ENCODE data around the gene PCBP3. TPM values are rescaled to one million over a fixed set of nuclear protein-coding genes. Genes with fewer than 3 reads are reported as not detected.

PCBP3 gene
- total and polyA plus RNA-seq, 2 of the 13 experiments (the other 11 are each of a cell fraction or from before 2014, with no cell fraction given): not detected

GRCh38 chr21:45940621-45941337 lies 297.3 kb downstream of the PCBP3 start:
- CTCF ChIA-PET (ENCODE audit: low intra/inter-chr PET ratio, low total read pairs): no interaction called here
- DNase-seq (ENCODE audit: low spot score) (no peak), ATAC-seq (no peak), FAIRE-seq (no peak)
- POLR2A ChIA-PET: no interaction called here
- intact Hi-C loops (cut with micrococcal nuclease; ENCODE audit: unreplicated experiment) (no loop called here), in situ Hi-C loops (cut with HindIII; ENCODE audit: extremely low pct_ligation_motif_present, low pct_unique_long_range_greater_than_20kb) (no loop called here)
- no peak overlapping the region for H3K4me3 ChIP-seq (replicated peaks in 1 of 3; ENCODE audit: insufficient read depth in 1 of 3, low read depth in 2 of 3, low read length in 3 of 3)
- H3K9ac ChIP-seq (ENCODE audit: insufficient read depth, low read depth, low read length): no peak overlapping the region
- H3K4me2 ChIP-seq (ENCODE audit: low read depth, low read length): no peak overlapping the region
- H2AFZ ChIP-seq (ENCODE audit: low read length): no peak overlapping the region
- H3K9me3 ChIP-seq (ENCODE audit: low read length): no peaks in the 10 kb centered on the region
- H4K20me1 ChIP-seq (ENCODE audit: insufficient read depth, low read length): no peaks in the 10 kb centered on the region; the same call in 1 of the 2 replicates
- H3K36me3 ChIP-seq (replicated peaks in 1 of 2; ENCODE audit: control insufficient read depth in 1 of 2, insufficient read depth in 2 of 2, low read length in 2 of 2): no peaks in the 10 kb centered on the region
- 37% methylated on average over 8 of the region's 23 CpGs for WGBS (ENCODE audit: low lambda C conversion rate)
- TF ChIP-seq ARID3A (IDR thresholded peaks at IDR 0.05; ENCODE audit: low read depth, low read length) (no peak), ZNF660 (CRISPR knock-in tag; IDR thresholded peaks at IDR 0.05; ENCODE audit: borderline replicate concordance, low read depth) (no peak), TIGD3 (CRISPR knock-in tag; IDR thresholded peaks at IDR 0.05; ENCODE audit: borderline replicate concordance) (no peak), TEAD2 (CRISPR knock-in tag; IDR thresholded peaks at IDR 0.05) (no peak), ZBED4 (CRISPR knock-in tag; IDR thresholded peaks at IDR 0.05; ENCODE audit: borderline replicate concordance) (no peak), CSRNP1 (CRISPR knock-in tag; IDR thresholded peaks at IDR 0.05) (no peak), MED13 (CRISPR knock-in tag; IDR thresholded peaks at IDR 0.05) (no peak), SMC3 (IDR thresholded peaks at IDR 0.05; ENCODE audit: low read length) (no peak), MATR3 (CRISPR knock-in tag; IDR thresholded peaks at IDR 0.05) (no peak)
- H3K27ac ChIP-seq (ENCODE audit: extremely low read length, insufficient read depth, low read length): no peak overlapping the region
- H3K4me1 ChIP-seq (ENCODE audit: insufficient read depth, low read length): no peaks in the 10 kb centered on the region
- peaks cover 7 to 56% of the 10 kb centered on the region in 2 experiments; a peak in 3 of 5 replicates for H3K27me3 ChIP-seq (ENCODE audit: control insufficient read depth in 1 of 2, insufficient read depth in 2 of 2, low read length in 2 of 2)
- no peaks in the 10 kb centered on the region for H3K79me2 ChIP-seq (ENCODE audit: insufficient read depth, low read length)
- BruUV-seq (replicated peaks): no TSS peak

Measured in HepG2 (cell line).